ENCODE results near the gene ADRA2A. TPM values are rescaled to one million over a fixed set of nuclear protein-coding genes. Genes with fewer than 3 reads are reported as not detected.

Gene ADRA2A
- total RNA-seq, 1 donor from 2014 or later = 1.5 TPM

- Mint-ChIP-seq H3K4me1 (ENCODE audit: unreplicated experiment) (no peaks in the 10 kb centered on the region), H3K4me3 (ENCODE audit: unreplicated experiment) (no peak overlapping the region), H3K27ac (ENCODE audit: unreplicated experiment) (no peak overlapping the region), H3K9me3 (ENCODE audit: unreplicated experiment) (no peaks in the 10 kb centered on the region), H3K27me3 (ENCODE audit: unreplicated experiment) (peaks cover 9% of the 10 kb centered on the region), H3K36me3 (ENCODE audit: low read depth, unreplicated experiment) (no peaks in the 10 kb centered on the region)
- DNase-seq (ENCODE audit: low spot score) = no peak
- no peak for TF ChIP-seq CTCF (IDR thresholded peaks at IDR 0.05; ENCODE audit: unreplicated experiment)
Observed at GRCh38 chr10:111108441-111108840, 31.6 kb downstream of the ADRA2A start.

- no peak overlapping the region for H3K27ac Mint-ChIP-seq (ENCODE audit: unreplicated experiment)
- TF ChIP-seq CTCF (IDR thresholded peaks at IDR 0.05; ENCODE audit: unreplicated experiment) = no peak
- no peaks in the 10 kb centered on the region for H3K36me3 Mint-ChIP-seq (ENCODE audit: low read depth, unreplicated experiment)
- no peak overlapping the region for H3K4me3 Mint-ChIP-seq (ENCODE audit: unreplicated experiment)
- peaks cover 10% of the 10 kb centered on the region for H3K4me1 Mint-ChIP-seq (ENCODE audit: unreplicated experiment)
- peaks cover 8% of the 10 kb centered on the region for H3K27me3 Mint-ChIP-seq (ENCODE audit: unreplicated experiment)
- no peak for DNase-seq (ENCODE audit: low spot score)
- H3K9me3 Mint-ChIP-seq (ENCODE audit: unreplicated experiment) = no peaks in the 10 kb centered on the region
Observed at GRCh38 chr10:111109501-111110242, 32.8 kb downstream of the ADRA2A start.

- peaks cover 12% of the 10 kb centered on the region for H3K4me1 Mint-ChIP-seq (ENCODE audit: unreplicated experiment)
- peaks cover 7% of the 10 kb centered on the region for H3K27me3 Mint-ChIP-seq (ENCODE audit: unreplicated experiment)
- no peaks in the 10 kb centered on the region for H3K36me3 Mint-ChIP-seq (ENCODE audit: low read depth, unreplicated experiment)
- no peaks in the 10 kb centered on the region for H3K9me3 Mint-ChIP-seq (ENCODE audit: unreplicated experiment)
- H3K27ac Mint-ChIP-seq (ENCODE audit: unreplicated experiment) = no peak overlapping the region
- no peak for TF ChIP-seq CTCF (IDR thresholded peaks at IDR 0.05; ENCODE audit: unreplicated experiment)
- no peak for DNase-seq (ENCODE audit: low spot score)
- no peak overlapping the region for H3K4me3 Mint-ChIP-seq (ENCODE audit: unreplicated experiment)
Observed at GRCh38 chr10:111110771-111111170, 33.9 kb downstream of the ADRA2A start.

GRCh38 chr10:111112333-111112732 lies 35.5 kb downstream of the ADRA2A start:
- Mint-ChIP-seq H3K4me1 (ENCODE audit: unreplicated experiment) (peaks cover 12% of the 10 kb centered on the region), H3K27me3 (ENCODE audit: unreplicated experiment) (peaks cover 6% of the 10 kb centered on the region), H3K9me3 (ENCODE audit: unreplicated experiment) (no peaks in the 10 kb centered on the region), H3K27ac (ENCODE audit: unreplicated experiment) (no peak overlapping the region), H3K36me3 (ENCODE audit: low read depth, unreplicated experiment) (no peaks in the 10 kb centered on the region), H3K4me3 (ENCODE audit: unreplicated experiment) (no peak overlapping the region)
- no peak for TF ChIP-seq CTCF (IDR thresholded peaks at IDR 0.05; ENCODE audit: unreplicated experiment)
- DNase-seq (ENCODE audit: low spot score) = no peak

- Mint-ChIP-seq H3K27me3 (ENCODE audit: unreplicated experiment) (peaks cover 6% of the 10 kb centered on the region), H3K9me3 (ENCODE audit: unreplicated experiment) (no peaks in the 10 kb centered on the region), H3K27ac (ENCODE audit: unreplicated experiment) (no peak overlapping the region), H3K4me3 (ENCODE audit: unreplicated experiment) (no peak overlapping the region), H3K36me3 (ENCODE audit: low read depth, unreplicated experiment) (no peaks in the 10 kb centered on the region), H3K4me1 (ENCODE audit: unreplicated experiment) (peaks cover 12% of the 10 kb centered on the region)
- no peak for DNase-seq (ENCODE audit: low spot score)
- no peak for TF ChIP-seq CTCF (IDR thresholded peaks at IDR 0.05; ENCODE audit: unreplicated experiment)
Observed at GRCh38 chr10:111113238-111113960, 36.6 kb downstream of the ADRA2A start.

Measured in endothelial cell (in vitro differentiated cells).